ENCODE results near the gene METTL26.

Gene METTL26

DNA sequence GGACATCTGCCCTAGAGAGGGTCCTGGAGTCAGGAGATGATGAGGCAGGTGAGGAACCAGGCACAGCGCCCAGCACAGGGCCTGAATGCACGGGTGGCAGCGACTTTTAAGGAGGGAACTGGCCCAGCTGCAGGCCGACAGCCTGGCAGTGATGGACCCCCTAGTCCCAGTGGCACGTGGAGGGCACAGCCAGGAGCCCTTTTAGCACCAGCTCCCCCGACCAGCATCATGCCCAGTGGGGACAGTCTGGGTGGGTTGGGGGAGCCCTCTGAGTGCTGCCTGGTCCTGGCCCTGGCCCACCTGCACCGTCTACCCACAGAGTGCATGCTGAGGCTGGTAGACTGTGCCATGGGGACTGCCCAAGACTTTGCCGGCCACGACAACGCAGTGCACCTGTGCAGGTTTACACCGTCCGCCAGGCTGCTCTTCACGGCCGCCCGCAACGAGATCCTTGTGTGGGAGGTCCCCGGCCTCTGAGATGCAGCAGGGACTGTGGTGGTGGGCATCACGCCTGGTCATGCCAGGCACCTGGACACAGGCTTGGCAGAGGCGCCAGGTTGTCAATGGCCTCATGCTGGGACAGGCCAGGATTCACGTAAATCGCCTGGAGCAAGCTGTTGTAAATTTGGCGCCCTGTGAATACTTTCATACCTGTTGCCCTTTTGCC is 31.1 kb upstream of the METTL26 start:
- no peak for DNase-seq (ENCODE audit: low read depth, low spot score)
- H3K4me3 ChIP-seq (ENCODE audit: low read depth, low read length) = no peak overlapping the region
- ChIA-PET CTCF (interaction anchor here (0.6 to 2.7 kb wide), 26 partner anchors 8 to 127 kb away, joined by 3 to 21 read pairs (median 4); partner anchors contain the start of genes CHTF18, RHBDL1, STUB1 and WDR90), POLR2A (interaction anchor here (1.0 to 1.5 kb wide), 2 partner anchors 9 to 41 kb away, joined by 3 to 4 read pairs; no protein-coding TSS in a partner anchor)
- no peak for TF ChIP-seq CTCF (IDR thresholded peaks at IDR 0.05; ENCODE audit: insufficient read depth, low read length, missing control alignments)

GRCh38 chr16:666572-666971 is 30.5 kb upstream of the METTL26 start:
- no peak for TF ChIP-seq CTCF (IDR thresholded peaks at IDR 0.05; ENCODE audit: insufficient read depth, low read length, missing control alignments)
- ChIA-PET CTCF (interaction anchor here (1.2 to 2.7 kb wide), 5 partner anchors 15 to 98 kb away, joined by 3 to 13 read pairs (median 8); no protein-coding TSS in a partner anchor), POLR2A (interaction anchor here (1.5 kb wide), 1 partner anchor 10 kb away, joined by 3 read pairs; no protein-coding TSS in a partner anchor)
- H3K4me3 ChIP-seq (ENCODE audit: low read depth, low read length) = no peak overlapping the region
- no peak for DNase-seq (ENCODE audit: low read depth, low spot score)

DNA sequence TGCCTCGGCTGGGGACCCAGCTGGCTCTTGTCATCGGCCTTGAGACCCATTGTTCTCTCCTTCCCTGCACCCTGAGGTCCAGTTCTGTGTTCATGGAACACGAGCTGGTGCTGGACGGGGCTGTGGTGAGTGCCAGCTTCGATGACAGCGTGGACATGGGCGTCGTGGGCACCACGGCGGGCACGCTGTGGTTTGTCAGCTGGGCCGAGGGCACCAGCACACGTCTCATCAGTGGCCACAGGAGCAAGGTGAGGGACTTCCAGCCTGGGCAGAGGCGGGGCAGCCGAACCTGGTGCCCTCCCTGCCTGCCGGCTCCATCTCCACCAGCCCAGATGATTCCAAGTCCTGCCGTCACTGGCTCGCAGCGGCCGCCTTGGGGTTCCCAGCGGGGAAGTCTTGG is 26.5 kb upstream of the METTL26 start:
- ChIA-PET CTCF (interaction anchor here (1.6 kb wide), 1 partner anchor 9 kb away, joined by 4 read pairs; no protein-coding TSS in a partner anchor), POLR2A (no interaction called here)
- H3K4me3 ChIP-seq (ENCODE audit: low read depth, low read length) = no peak overlapping the region
- TF ChIP-seq CTCF (IDR thresholded peaks at IDR 0.05; ENCODE audit: insufficient read depth, low read length, missing control alignments) = no peak
- no peak for DNase-seq (ENCODE audit: low read depth, low spot score)

DNA sequence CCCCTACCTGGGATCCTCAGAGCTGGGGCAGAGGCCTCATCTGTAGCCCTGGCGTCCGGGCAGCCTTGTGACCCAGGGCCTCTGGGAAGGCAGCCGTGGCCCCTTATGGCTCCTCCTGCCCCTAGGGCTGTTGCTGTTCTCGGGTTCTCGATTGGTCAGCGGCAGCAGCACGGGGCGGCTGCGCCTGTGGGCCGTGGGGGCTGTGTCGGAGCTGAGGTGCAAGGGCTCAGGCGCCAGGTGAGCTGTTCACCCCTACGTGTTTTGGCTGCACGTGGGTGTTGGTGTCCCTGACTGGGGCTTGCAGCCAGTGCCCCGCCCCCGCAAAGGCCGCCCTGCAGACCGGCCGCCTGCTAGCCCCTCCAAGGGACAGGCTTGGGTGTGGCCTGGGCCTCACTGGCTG is 26.0 kb upstream of the METTL26 start:
- DNase-seq (ENCODE audit: low read depth, low spot score) = no peak
- no peak for TF ChIP-seq CTCF (IDR thresholded peaks at IDR 0.05; ENCODE audit: insufficient read depth, low read length, missing control alignments)
- H3K4me3 ChIP-seq (ENCODE audit: low read depth, low read length) = no peak overlapping the region
- CTCF ChIA-PET = interaction anchor here (1.0 to 1.8 kb wide), 5 partner anchors 9 to 135 kb away, joined by 3 to 9 read pairs (median 3); partner anchors contain the start of gene WDR90
- POLR2A ChIA-PET = no interaction called here

DNA sequence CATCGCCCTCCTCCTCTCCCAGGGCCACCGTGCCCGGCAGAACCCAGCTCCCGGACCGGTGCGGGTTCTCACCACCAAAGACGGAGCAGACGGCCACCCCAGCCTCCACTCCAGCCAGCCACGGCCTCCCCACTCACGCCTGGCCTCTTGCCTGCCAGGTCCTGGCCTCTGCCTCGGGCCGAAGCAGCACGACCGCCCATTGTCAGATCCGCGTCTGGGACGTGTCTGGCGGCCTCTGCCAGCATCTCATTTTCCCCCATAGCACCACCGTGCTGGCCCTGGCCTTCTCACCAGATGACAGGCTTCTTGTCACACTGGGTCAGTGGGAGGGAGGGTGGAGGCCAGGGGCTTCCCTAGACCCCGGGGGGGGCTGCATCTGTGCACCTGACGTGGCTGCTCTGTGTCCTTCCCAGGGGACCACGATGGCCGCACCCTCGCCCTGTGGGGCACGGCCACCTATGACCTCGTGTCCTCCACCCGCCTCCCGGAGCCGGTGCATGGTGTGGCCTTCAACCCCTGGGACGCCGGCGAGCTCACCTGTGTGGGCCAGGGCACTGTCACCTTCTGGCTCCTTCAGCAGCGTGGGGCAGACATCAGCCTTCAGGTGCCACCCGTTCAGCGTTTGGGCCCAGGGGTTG is 25.2 kb upstream of the METTL26 start:
- DNase-seq (ENCODE audit: low read depth, low spot score) = no peak
- CTCF ChIA-PET = interaction anchor here (1.0 to 1.8 kb wide), 5 partner anchors 10 to 135 kb away, joined by 3 to 9 read pairs (median 3); partner anchors contain the start of gene WDR90
- POLR2A ChIA-PET = no interaction called here
- no peak overlapping the region for H3K4me3 ChIP-seq (ENCODE audit: low read depth, low read length)
- TF ChIP-seq CTCF (IDR thresholded peaks at IDR 0.05; ENCODE audit: insufficient read depth, low read length, missing control alignments) = no peak
